Activated CD4-positive, alpha-beta memory T cell treated with anti-CD3 and anti-CD28 coated beads for 36 hours (primary cell): ENCODE measurements around the gene KCNQ5. TPM values are rescaled to one million over a fixed set of nuclear protein-coding genes. Genes with fewer than 3 reads are reported as not detected.
"Not testable (repeated sequence)": the region's sequence is repeated elsewhere in the genome, so short reads cannot be mapped to it uniquely, and the experiment has no call there.

Experiments
- CTCF ChIA-PET: fragments of 350-600 bp; sonication (Branson Sonifier 250); formaldehyde crosslinking; loops from one replicate; lab custom pipeline; 2021; ENCODE audit warnings: antibody characterized with exemption, inconsistent platforms; lab: Charles Lee
- POLR2A ChIA-PET: fragments of 350-600 bp; sonication (Branson Sonifier 250); formaldehyde crosslinking; loops from one replicate; lab custom pipeline; 2021; ENCODE audit warnings: antibody characterized with exemption; lab: Charles Lee
- DNase-seq: peaks from one replicate; pipeline ENCODE4 v3.0.0-alpha.2; 2020
- H3K27ac Mint-ChIP-seq: one replicate; pipeline ENCODE4 v1.8.0; 2021; ENCODE audit warnings: mixed read lengths
- H3K27me3 Mint-ChIP-seq: one replicate; pipeline ENCODE4 v1.8.0; 2021; ENCODE audit warnings: mixed read lengths
- H3K36me3 Mint-ChIP-seq: one replicate; pipeline ENCODE4 v1.8.0; 2021; ENCODE audit warnings: mixed read lengths
- H3K4me1 Mint-ChIP-seq: one replicate; pipeline ENCODE4 v1.8.0; 2021; ENCODE audit warnings: low read depth, mixed read lengths
- H3K4me3 Mint-ChIP-seq: one replicate; pipeline ENCODE4 v1.8.0; 2021; ENCODE audit warnings: mild to moderate bottlenecking, mixed read lengths
- H3K9me3 Mint-ChIP-seq: one replicate; pipeline ENCODE4 v1.8.0; 2021; ENCODE audit warnings: mixed read lengths
- intact Hi-C: fragments of 100-400 bp; cut with micrococcal nuclease; formaldehyde crosslinking; loops from one replicate; pipeline ENCODE4 v1.15.1; 2023
- microRNA-seq: library from miRNA; unstranded; fragments of <30 nt; microRNA quantifications from one replicate; pipeline ENCODE4 v1.2.0, GENCODE V29; 2022; ENCODE audit warnings: borderline number of aligned reads, borderline microRNAs expressed, borderline replicate concordance
- total RNA-seq, 2 experiments: library from RNA; stranded (reverse); gene quantifications; one replicate each; pipeline ENCODE4 v1.2.3, GENCODE V29; 2021

Gene KCNQ5
- total RNA-seq, 2 experiments from 2014 or later, result 4.5 to 5.2 TPM

DNA sequence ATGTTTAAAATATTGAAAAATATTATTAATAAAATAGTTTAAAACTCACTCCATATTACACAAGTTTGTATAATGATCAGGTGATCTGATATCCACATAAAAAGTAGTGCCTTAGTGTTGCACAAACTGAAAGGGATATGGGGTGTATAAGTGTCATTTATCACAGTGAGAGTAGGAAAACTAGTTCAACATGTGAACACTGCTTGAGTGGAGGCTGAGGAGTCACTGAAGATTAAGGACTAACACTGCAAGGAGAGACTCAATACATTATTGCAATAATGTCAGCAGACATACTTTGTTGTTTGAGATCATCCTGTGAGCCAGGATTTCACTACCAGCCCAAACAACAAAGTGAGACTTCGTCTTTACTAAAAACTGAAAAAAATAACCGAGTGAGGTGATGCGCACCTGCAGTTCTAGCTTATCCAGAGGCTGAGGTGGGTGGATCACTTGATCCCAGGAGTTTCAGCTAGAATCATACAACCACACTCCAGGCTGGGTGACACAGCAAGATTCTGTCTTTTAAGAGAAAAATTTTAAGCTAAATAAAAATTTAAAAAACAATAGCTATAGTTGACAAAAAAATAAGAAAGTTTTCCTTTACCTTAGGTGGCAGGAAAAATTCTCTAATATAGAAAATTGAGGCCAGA lies 605.9 kb downstream of the KCNQ5 start:
- H3K4me3 Mint-ChIP-seq, result no peak overlapping the region
- no peaks in the 10 kb centered on the region for H3K36me3 Mint-ChIP-seq
- no peaks in the 10 kb centered on the region for H3K27me3 Mint-ChIP-seq
- DNase-seq, result no peak
- intact Hi-C loops, result no loop called here
- ChIA-PET POLR2A (no interaction called here), CTCF (interaction anchor here (1.4 kb wide), 1 partner anchor 98 kb away, joined by 3 read pairs; no protein-coding TSS in a partner anchor)
- H3K27ac Mint-ChIP-seq, result no peak overlapping the region
- no peaks in the 10 kb centered on the region for H3K9me3 Mint-ChIP-seq
- no peaks in the 10 kb centered on the region for H3K4me1 Mint-ChIP-seq

DNA sequence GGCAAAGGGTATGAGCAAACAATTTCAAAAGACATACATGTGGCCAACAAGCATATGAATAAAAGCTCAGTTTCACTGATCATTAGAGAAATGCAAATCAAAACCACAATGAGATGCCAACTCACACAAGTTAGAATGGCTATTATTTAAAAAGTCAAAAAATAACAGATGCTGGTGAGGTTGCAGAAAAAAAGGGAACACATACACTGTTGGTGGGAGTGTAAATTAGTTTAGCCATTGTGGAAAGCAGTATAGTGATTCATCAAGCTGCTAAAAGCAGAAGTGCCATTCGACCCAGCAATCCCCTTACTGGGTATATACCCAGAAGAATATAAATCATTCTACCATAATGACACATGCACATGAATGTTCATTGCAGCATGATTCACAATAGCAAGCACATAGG lies 610.1 kb downstream of the KCNQ5 start:
- Mint-ChIP-seq H3K27ac (no peak overlapping the region), H3K27me3 (no peaks in the 10 kb centered on the region), H3K9me3 (no peaks in the 10 kb centered on the region), H3K4me3 (no peak overlapping the region), H3K4me1 (no peaks in the 10 kb centered on the region), H3K36me3 (no peaks in the 10 kb centered on the region)
- ChIA-PET CTCF (interaction anchor here (0.6 kb wide), 1 partner anchor 503 kb away, joined by 3 read pairs; no protein-coding TSS in a partner anchor), POLR2A (no interaction called here)
- no peak for DNase-seq
- intact Hi-C loops, result no loop called here

GRCh38 chr6:73233048-73233447 lies 611.2 kb downstream of the KCNQ5 start:
- H3K4me1 Mint-ChIP-seq, result no peaks in the 10 kb centered on the region
- no peaks in the 10 kb centered on the region for H3K36me3 Mint-ChIP-seq
- no peaks in the 10 kb centered on the region for H3K27me3 Mint-ChIP-seq
- no peak overlapping the region for H3K27ac Mint-ChIP-seq
- DNase-seq, result no peak
- ChIA-PET POLR2A (no interaction called here), CTCF (no interaction called here)
- intact Hi-C loops, result no loop called here
- no peak overlapping the region for H3K4me3 Mint-ChIP-seq
- no peaks in the 10 kb centered on the region for H3K9me3 Mint-ChIP-seq

DNA sequence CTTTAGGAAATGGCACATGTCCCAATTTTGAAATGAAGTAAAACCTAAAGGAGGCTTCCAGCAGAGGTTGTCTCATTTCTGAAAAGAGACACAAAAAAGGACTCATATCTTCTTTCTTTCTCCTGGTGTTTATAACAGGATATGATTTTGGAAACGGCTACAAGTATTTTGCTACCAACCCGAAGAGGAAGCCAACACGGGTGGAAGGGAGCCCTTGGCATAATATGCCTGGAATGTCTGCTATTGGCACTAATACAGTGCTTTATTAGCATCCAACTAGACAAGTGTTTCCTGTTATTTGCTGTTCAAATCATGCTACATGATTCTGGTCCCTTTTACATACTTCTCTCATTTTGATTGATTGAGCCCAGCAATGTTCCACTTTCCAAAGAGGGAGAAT lies 612.1 kb downstream of the KCNQ5 start:
- CTCF ChIA-PET, POLR2A ChIA-PET, H3K9me3 Mint-ChIP-seq, H3K27ac Mint-ChIP-seq, H3K36me3 Mint-ChIP-seq, H3K27me3 Mint-ChIP-seq, intact Hi-C loops, H3K4me1 Mint-ChIP-seq, H3K4me3 Mint-ChIP-seq, DNase-seq: not testable (repeated sequence)

GRCh38 chr6:73234733-73235132 lies 612.9 kb downstream of the KCNQ5 start:
- no peaks in the 10 kb centered on the region for H3K9me3 Mint-ChIP-seq
- H3K4me1 Mint-ChIP-seq, result no peaks in the 10 kb centered on the region
- no peaks in the 10 kb centered on the region for H3K27me3 Mint-ChIP-seq
- H3K27ac Mint-ChIP-seq, result no peak overlapping the region
- no peak overlapping the region for H3K4me3 Mint-ChIP-seq
- intact Hi-C loops, result no loop called here
- DNase-seq, result no peak
- POLR2A ChIA-PET, result no interaction called here
- CTCF ChIA-PET, result no interaction called here
- no peaks in the 10 kb centered on the region for H3K36me3 Mint-ChIP-seq

DNA sequence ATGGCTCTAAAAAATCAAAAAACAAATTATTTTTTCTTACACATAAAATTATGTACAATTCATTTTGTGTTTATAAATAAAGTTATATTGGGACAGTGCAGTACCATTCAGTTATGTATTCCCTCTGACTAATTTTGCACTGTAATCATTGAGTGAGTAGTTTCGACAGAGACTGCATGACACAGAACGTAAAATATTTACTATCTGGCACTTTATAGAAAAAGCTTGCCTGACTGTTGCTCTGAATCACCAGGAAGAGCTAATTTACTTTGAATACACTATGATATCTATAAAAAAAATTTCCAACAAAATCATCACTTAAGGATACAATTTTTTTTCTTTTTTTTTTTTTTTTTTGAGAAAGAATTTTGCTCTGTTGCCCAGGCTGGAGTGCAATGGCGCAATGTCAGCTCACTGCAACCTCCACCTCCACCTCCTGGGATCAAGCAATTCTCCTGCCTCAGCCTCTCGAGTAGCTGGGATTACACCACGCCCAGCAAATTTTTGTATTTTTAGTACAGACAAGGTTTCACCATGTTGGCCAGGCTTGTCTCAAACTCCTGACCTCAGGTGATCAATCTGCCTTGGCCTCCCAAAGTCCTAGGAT lies 614.4 kb downstream of the KCNQ5 start:
- CTCF ChIA-PET, result interaction anchor here (1.3 kb wide), 1 partner anchor 93 kb away, joined by 3 read pairs; no protein-coding TSS in a partner anchor
- POLR2A ChIA-PET, result no interaction called here
- no peak overlapping the region for H3K27ac Mint-ChIP-seq

GRCh38 chr6:73240730-73241129 lies 618.9 kb downstream of the KCNQ5 start:
- no peaks in the 10 kb centered on the region for H3K36me3 Mint-ChIP-seq
- no peak overlapping the region for H3K4me3 Mint-ChIP-seq
- DNase-seq, result no peak
- H3K4me1 Mint-ChIP-seq, result no peaks in the 10 kb centered on the region
- no peaks in the 10 kb centered on the region for H3K27me3 Mint-ChIP-seq
- no peaks in the 10 kb centered on the region for H3K9me3 Mint-ChIP-seq
- no peak overlapping the region for H3K27ac Mint-ChIP-seq
- intact Hi-C loops, result no loop called here
- ChIA-PET POLR2A (no interaction called here), CTCF (interaction anchor here (0.5 kb wide), 1 partner anchor 98 kb away, joined by 3 read pairs; no protein-coding TSS in a partner anchor)

More for the DNA sequence above, 614.4 kb downstream of the KCNQ5 start:
- intact Hi-C loops, result no loop called here
- Mint-ChIP-seq H3K4me1 (no peaks in the 10 kb centered on the region), H3K9me3 (no peaks in the 10 kb centered on the region), H3K4me3 (no peak overlapping the region), H3K27me3 (no peaks in the 10 kb centered on the region), H3K36me3 (no peaks in the 10 kb centered on the region)
- DNase-seq, result no peak

DNA sequence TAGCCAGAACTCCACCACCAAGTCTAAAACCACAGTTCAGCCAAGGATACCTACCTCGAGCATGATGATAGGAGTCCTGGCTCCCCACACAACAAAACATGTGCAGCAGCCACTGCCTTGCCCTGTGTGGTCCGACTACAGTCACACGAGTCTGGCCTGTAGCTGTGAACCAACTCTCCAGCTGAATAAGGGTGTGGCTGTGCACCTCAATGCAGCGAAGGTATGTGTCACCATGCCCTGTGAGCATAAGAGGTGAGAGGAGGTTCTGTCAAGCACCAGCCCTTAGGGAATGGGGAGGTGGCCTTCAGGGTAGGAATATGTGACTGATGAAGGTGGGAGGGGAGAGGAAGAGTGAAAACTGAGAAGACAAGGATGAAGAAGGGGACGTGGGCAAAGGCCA lies 620.1 kb downstream of the KCNQ5 start:
- ChIA-PET POLR2A (no interaction called here), CTCF (no interaction called here)
- Mint-ChIP-seq H3K27ac (no peak overlapping the region), H3K9me3 (no peaks in the 10 kb centered on the region), H3K4me3 (no peak overlapping the region), H3K36me3 (no peaks in the 10 kb centered on the region), H3K27me3 (no peaks in the 10 kb centered on the region), H3K4me1 (no peaks in the 10 kb centered on the region)
- no peak for DNase-seq
- intact Hi-C loops, result no loop called here

Small RNAs within 50 kb of the gene (microRNA-seq; reads per million reads assigned to microRNA genes)
- gene MIR4282, result not detected
